Tibial nerve (tissue), 3 donors: Measurements from ENCODE around the gene THSD4.

ENCODE experiments used
- POLR2A ChIP-seq, 2 donors: fragments of 450-650 bp; IDR thresholded peaks; one replicate each; pipeline ENCODE4 v1.6.1; 2017; ENCODE audit warnings: antibody characterized with exemption in 2 of 2, mild to moderate bottlenecking in 2 of 2, moderate library complexity in 2 of 2
- TF ChIP-seq, protein P1 (sequence below), 5 experiments: fragments of 200-600 bp in 3 of 5; fragments of 450-650 bp in 2 of 5; sonication (generic) in 3 of 5; IDR thresholded peaks; one replicate each; pipeline ENCODE4 v1.5.1; 2016 to 2019; ENCODE audit warnings: antibody characterized with exemption in 5 of 5, mild to moderate bottlenecking in 3 of 5, moderate library complexity in 2 of 5

DNA sequence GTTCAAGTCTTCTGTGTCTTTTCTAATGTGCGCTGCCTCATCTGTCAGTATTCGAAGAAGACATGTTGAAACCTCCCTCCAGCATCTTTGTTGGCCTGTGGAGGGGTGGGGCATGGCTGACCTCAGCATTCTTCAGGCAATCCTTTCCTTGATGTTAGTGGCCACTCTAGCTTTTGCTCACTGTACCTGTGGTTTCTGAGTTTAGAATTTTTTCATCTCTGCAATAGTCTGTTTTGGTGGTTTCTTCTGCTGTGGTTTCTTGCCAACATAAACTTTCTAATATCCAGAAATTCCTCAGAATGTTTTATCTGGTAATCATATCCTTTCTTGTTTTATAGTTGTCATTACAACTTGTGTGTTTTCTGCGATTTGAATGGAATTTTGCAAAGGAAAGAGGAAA, 443.8 kb downstream of the THSD4 start:
- TF ChIP-seq POLR2A (IDR thresholded peaks at IDR 0.05), result no peak
- TF ChIP-seq, protein P1, sequence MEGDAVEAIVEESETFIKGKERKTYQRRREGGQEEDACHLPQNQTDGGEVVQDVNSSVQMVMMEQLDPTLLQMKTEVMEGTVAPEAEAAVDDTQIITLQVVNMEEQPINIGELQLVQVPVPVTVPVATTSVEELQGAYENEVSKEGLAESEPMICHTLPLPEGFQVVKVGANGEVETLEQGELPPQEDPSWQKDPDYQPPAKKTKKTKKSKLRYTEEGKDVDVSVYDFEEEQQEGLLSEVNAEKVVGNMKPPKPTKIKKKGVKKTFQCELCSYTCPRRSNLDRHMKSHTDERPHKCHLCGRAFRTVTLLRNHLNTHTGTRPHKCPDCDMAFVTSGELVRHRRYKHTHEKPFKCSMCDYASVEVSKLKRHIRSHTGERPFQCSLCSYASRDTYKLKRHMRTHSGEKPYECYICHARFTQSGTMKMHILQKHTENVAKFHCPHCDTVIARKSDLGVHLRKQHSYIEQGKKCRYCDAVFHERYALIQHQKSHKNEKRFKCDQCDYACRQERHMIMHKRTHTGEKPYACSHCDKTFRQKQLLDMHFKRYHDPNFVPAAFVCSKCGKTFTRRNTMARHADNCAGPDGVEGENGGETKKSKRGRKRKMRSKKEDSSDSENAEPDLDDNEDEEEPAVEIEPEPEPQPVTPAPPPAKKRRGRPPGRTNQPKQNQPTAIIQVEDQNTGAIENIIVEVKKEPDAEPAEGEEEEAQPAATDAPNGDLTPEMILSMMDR (IDR thresholded peaks at IDR 0.05), result no peak
